Vagina (tissue), 2 donors: ENCODE data around the gene TNFRSF14. TPM values are rescaled to one million over a fixed set of nuclear protein-coding genes. Genes with fewer than 3 reads are reported as not detected.

ENCODE experiments used
- DNase-seq, 2 donors: peaks; one replicate each; pipeline ENCODE4 v3.0.0-alpha.2; 2017; ENCODE audit errors: extremely low spot score in 2 of 2
- H3K27ac ChIP-seq: fragments of 200-600 bp; sonication (generic); one replicate; pipeline ENCODE4 v1.5.1; 2019
- H3K27me3 ChIP-seq: fragments of 200-600 bp; sonication (generic); one replicate; pipeline ENCODE4 v1.5.1; 2019
- H3K36me3 ChIP-seq, 2 donors: fragments of 200-600 bp; sonication (generic); one replicate each; pipeline ENCODE4 v1.5.1; 2017 to 2019
- H3K4me1 ChIP-seq: fragments of 200-600 bp; sonication (generic); one replicate; pipeline ENCODE4 v1.5.1; 2019
- H3K4me3 ChIP-seq, 2 donors: fragments of 200-600 bp; sonication (generic); 1 replicate in 1 of 2; 2 replicates in 1 of 2; pipeline ENCODE4 v1.5.1; 2016 to 2019
- H3K9me3 ChIP-seq: fragments of 200-600 bp; sonication (generic); one replicate; pipeline ENCODE4 v1.5.1; 2019
- POLR2A ChIP-seq, 2 donors: fragments of 450-650 bp; IDR thresholded peaks; one replicate each; pipeline ENCODE4 v1.6.1; 2017; ENCODE audit warnings: antibody characterized with exemption in 2 of 2, mild to moderate bottlenecking in 2 of 2, moderate library complexity in 2 of 2
- POLR2AphosphoS5 ChIP-seq, 2 donors: sonication (generic); formaldehyde crosslinking; IDR thresholded peaks; one replicate each; pipeline ENCODE4 v1.9.0; 2017; ENCODE audit warnings: antibody characterized with exemption in 2 of 2, mild to moderate bottlenecking in 2 of 2, low read depth in 1 of 2; ENCODE audit not compliant: insufficient read depth in 1 of 2
- intact Hi-C: fragments of 100-400 bp; cut with DNase I; formaldehyde crosslinking; loops from one replicate; pipeline ENCODE4 v1.15.1; 2023
- total RNA-seq: library from RNA; depleted of rRNA; stranded (reverse); fragments of >200 nt; gene quantifications from one replicate; pipeline ENCODE4 v1.2.3, GENCODE V29; 2016
- TF ChIP-seq, protein P1 (sequence below), 3 experiments: fragments of 450-650 bp in 2 of 3; fragments of 200-600 bp in 1 of 3; sonication (generic) in 1 of 3; IDR thresholded peaks; one replicate each; pipeline ENCODE4 v1.5.1; 2017 to 2019; ENCODE audit warnings: antibody characterized with exemption in 3 of 3, mild to moderate bottlenecking in 2 of 3, moderate library complexity in 2 of 3

TNFRSF14 gene
- total RNA-seq, 1 donor from 2014 or later, result 49.6 TPM

DNA sequence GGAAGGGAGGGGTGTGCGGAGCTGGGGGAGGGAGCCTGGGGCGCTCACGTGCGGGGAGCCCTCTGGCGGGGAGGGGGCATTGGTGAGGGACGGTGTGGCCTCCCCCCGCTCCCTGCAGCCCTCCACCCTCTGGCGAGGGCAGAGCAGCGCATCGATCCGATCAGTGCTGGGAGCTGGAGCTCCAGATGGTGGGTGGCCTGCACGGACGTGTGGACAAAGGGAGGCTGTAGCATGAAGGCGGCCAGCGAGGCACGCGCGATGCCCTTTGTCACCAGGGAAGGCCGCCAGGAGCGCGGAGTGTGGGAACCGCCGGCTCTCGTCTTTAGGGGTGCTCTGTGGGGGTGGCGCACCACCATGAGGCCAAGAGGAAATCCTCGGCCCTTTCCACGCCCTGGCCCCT, 20.7 kb upstream of the TNFRSF14 start:
- Histone ChIP-seq H3K4me1 (peaks cover 54% of the 10 kb centered on the region), H3K27ac (no peak overlapping the region), H3K4me3 (no peak overlapping the region), H3K9me3 (no peaks in the 10 kb centered on the region), H3K27me3 (no peaks in the 10 kb centered on the region), H3K36me3 (no peaks in the 10 kb centered on the region)
- no peak for DNase-seq
- intact Hi-C loops, result no loop called here
- TF ChIP-seq, protein P1, sequence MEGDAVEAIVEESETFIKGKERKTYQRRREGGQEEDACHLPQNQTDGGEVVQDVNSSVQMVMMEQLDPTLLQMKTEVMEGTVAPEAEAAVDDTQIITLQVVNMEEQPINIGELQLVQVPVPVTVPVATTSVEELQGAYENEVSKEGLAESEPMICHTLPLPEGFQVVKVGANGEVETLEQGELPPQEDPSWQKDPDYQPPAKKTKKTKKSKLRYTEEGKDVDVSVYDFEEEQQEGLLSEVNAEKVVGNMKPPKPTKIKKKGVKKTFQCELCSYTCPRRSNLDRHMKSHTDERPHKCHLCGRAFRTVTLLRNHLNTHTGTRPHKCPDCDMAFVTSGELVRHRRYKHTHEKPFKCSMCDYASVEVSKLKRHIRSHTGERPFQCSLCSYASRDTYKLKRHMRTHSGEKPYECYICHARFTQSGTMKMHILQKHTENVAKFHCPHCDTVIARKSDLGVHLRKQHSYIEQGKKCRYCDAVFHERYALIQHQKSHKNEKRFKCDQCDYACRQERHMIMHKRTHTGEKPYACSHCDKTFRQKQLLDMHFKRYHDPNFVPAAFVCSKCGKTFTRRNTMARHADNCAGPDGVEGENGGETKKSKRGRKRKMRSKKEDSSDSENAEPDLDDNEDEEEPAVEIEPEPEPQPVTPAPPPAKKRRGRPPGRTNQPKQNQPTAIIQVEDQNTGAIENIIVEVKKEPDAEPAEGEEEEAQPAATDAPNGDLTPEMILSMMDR (IDR thresholded peaks at IDR 0.05), result no peak
- TF ChIP-seq POLR2AphosphoS5 (IDR thresholded peaks at IDR 0.05; ENCODE audit: insufficient read depth in 1 of 2, low read depth in 1 of 2), result no peak
- no peak for TF ChIP-seq POLR2A (IDR thresholded peaks at IDR 0.05)

DNA sequence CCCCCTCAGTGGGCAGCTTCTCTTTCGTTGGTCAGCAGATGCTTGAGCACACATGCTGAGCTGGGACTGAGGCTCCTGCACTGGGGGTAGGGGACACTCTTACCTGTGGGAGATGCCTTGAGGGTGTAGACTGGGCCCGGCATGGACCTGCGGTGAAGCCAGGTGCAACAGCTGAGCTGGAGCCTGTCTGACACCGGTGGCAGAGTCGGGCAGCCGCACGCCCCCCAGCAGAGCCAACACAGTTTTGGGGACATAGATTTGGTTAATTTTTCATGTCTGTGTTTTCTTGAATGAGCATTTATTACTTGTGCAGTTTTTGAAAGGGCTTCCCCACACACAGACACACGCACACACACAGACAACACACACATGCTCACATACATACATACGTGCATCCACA, 20.2 kb upstream of the TNFRSF14 start:
- intact Hi-C loops, result no loop called here
- no peaks in the 10 kb centered on the region for H3K27me3 ChIP-seq
- no peaks in the 10 kb centered on the region for H3K36me3 ChIP-seq
- H3K9me3 ChIP-seq, result no peaks in the 10 kb centered on the region
- no peak overlapping the region for H3K27ac ChIP-seq
- TF ChIP-seq POLR2A (IDR thresholded peaks at IDR 0.05) (no peak), POLR2AphosphoS5 (IDR thresholded peaks at IDR 0.05; ENCODE audit: insufficient read depth in 1 of 2, low read depth in 1 of 2) (no peak)
- TF ChIP-seq, protein P1 (IDR thresholded peaks at IDR 0.05), result no peak
- H3K4me3 ChIP-seq, result no peak overlapping the region
- peaks cover 54% of the 10 kb centered on the region for H3K4me1 ChIP-seq
- no peak for DNase-seq

GRCh38 chr1:2537784-2538115, 18.4 kb upstream of the TNFRSF14 start:
- Histone ChIP-seq H3K4me1 (peaks cover 44% of the 10 kb centered on the region), H3K27ac (no peak overlapping the region), H3K27me3 (no peaks in the 10 kb centered on the region), H3K9me3 (no peaks in the 10 kb centered on the region), H3K4me3 (no peak overlapping the region), H3K36me3 (no peaks in the 10 kb centered on the region)
- intact Hi-C loops, result no loop called here
- DNase-seq, result no peak
- TF ChIP-seq POLR2AphosphoS5 (IDR thresholded peaks at IDR 0.05; ENCODE audit: insufficient read depth in 1 of 2, low read depth in 1 of 2) (no peak), POLR2A (IDR thresholded peaks at IDR 0.05) (no peak)
- TF ChIP-seq, protein P1 (IDR thresholded peaks at IDR 0.05), result no peak

GRCh38 chr1:2538376-2538775, 17.8 kb upstream of the TNFRSF14 start:
- no peaks in the 10 kb centered on the region for H3K27me3 ChIP-seq

GRCh38 chr1:2538872-2539271, 17.3 kb upstream of the TNFRSF14 start:
- TF ChIP-seq POLR2A (IDR thresholded peaks at IDR 0.05) (no peak), POLR2AphosphoS5 (IDR thresholded peaks at IDR 0.05; ENCODE audit: insufficient read depth in 1 of 2, low read depth in 1 of 2) (no peak)
- TF ChIP-seq, protein P1 (IDR thresholded peaks at IDR 0.05), result no peak
- DNase-seq, result no peak
- intact Hi-C loops, result no loop called here
- Histone ChIP-seq H3K27me3 (no peaks in the 10 kb centered on the region), H3K36me3 (no peaks in the 10 kb centered on the region), H3K9me3 (no peaks in the 10 kb centered on the region), H3K4me3 (no peak overlapping the region), H3K4me1 (peaks cover 36% of the 10 kb centered on the region), H3K27ac (no peak overlapping the region)

More at GRCh38 chr1:2538376-2538775, 17.8 kb upstream of the TNFRSF14 start:
- Histone ChIP-seq H3K4me1 (peaks cover 37% of the 10 kb centered on the region), H3K9me3 (no peaks in the 10 kb centered on the region), H3K4me3 (no peak overlapping the region), H3K36me3 (no peaks in the 10 kb centered on the region), H3K27ac (no peak overlapping the region)
- TF ChIP-seq POLR2A (IDR thresholded peaks at IDR 0.05), result no peak
- no peak for TF ChIP-seq POLR2AphosphoS5 (IDR thresholded peaks at IDR 0.05; ENCODE audit: insufficient read depth in 1 of 2, low read depth in 1 of 2)
- TF ChIP-seq, protein P1 (IDR thresholded peaks at IDR 0.05), result no peak
- no peak for DNase-seq
- intact Hi-C loops, result no loop called here
